OCI-LY7 (cell line): ENCODE measurements around the gene IRAK1. TPM values are rescaled to one million over a fixed set of nuclear protein-coding genes. Genes with fewer than 3 reads are reported as not detected.

Experiments
- BruUV-seq: library from RNA; stranded (reverse); fragments of 400-500 nt; replicated peaks from 2 replicates; lab custom pipeline; 2021; lab: Mats Ljungman, UMichigan
- CTCF ChIA-PET: fragments of 300-600 bp; sonication (Branson Sonifier 250); formaldehyde crosslinking; loops from one replicate; lab custom pipeline; 2022; ENCODE audit warnings: antibody characterized with exemption; ENCODE audit not compliant: unreplicated experiment; lab: Charles Lee
- POLR2A ChIA-PET: fragments of 300-600 bp; sonication (Branson Sonifier 250); formaldehyde crosslinking; loops from one replicate; lab custom pipeline; 2022; ENCODE audit warnings: antibody characterized with exemption; lab: Charles Lee
- DNase-seq: peaks from one replicate; pipeline ENCODE4 v3.0.0-alpha.2; 2015; ENCODE audit warnings: low spot score
- H2AFZ ChIP-seq: fragments of 200-600 bp; sonication (generic), shearing (Covaris generic); 2 replicates; pipeline ENCODE4 v1.6.1; 2014; ENCODE audit warnings: mild to moderate bottlenecking, antibody characterized with exemption, low read length, moderate library complexity
- H3K27ac ChIP-seq: fragments of 200-600 bp; sonication (generic); 2 replicates; pipeline ENCODE4 v1.5.1; 2014; ENCODE audit warnings: mixed run types, low read depth, mild to moderate bottlenecking, moderate library complexity, low read length, inconsistent platforms; ENCODE audit not compliant: poor library complexity, severe bottlenecking
- H3K36me3 ChIP-seq: fragments of 200-600 bp; sonication (generic); 2 replicates; pipeline ENCODE4 v1.6.1; 2014; ENCODE audit warnings: mild to moderate bottlenecking, antibody characterized with exemption, low read length, moderate library complexity, mixed read lengths; ENCODE audit not compliant: insufficient read depth
- H3K4me1 ChIP-seq: fragments of 200-600 bp; sonication (generic); 2 replicates; pipeline ENCODE4 v1.5.1; 2014; ENCODE audit warnings: mild to moderate bottlenecking, low read length; ENCODE audit not compliant: insufficient read depth, poor library complexity, severe bottlenecking
- H3K4me2 ChIP-seq: fragments of 200-600 bp; sonication (generic); 2 replicates; pipeline ENCODE4 v1.6.1; 2014; ENCODE audit warnings: mild to moderate bottlenecking, low read length
- H3K4me3 ChIP-seq: fragments of 200-600 bp; sonication (generic); 2 replicates; pipeline ENCODE4 v1.5.1; 2014; ENCODE audit warnings: mild to moderate bottlenecking, low read depth, low read length; ENCODE audit not compliant: poor library complexity, severe bottlenecking
- H3K79me2 ChIP-seq: fragments of 200-600 bp; sonication (generic); 2 replicates; pipeline ENCODE4 v1.6.1; 2016; ENCODE audit warnings: low read depth, mild to moderate bottlenecking, low read length, moderate library complexity, mixed read lengths; ENCODE audit not compliant: insufficient read depth
- H3K9me2 ChIP-seq: fragments of 200-600 bp; sonication (generic); 2 replicates; pipeline ENCODE4 v1.6.1; 2016; ENCODE audit warnings: mild to moderate bottlenecking, low read length, mixed read lengths; ENCODE audit not compliant: insufficient read depth
- H3K9me3 ChIP-seq: fragments of 200-600 bp; sonication (generic); 2 replicates; pipeline ENCODE4 v1.6.1; 2014; ENCODE audit warnings: mild to moderate bottlenecking, mixed run types, low read length, mixed read lengths
- H4K20me1 ChIP-seq: fragments of 200-600 bp; sonication (generic); 2 replicates; pipeline ENCODE4 v1.6.1; 2014; ENCODE audit warnings: mild to moderate bottlenecking, antibody characterized with exemption, low read length, moderate library complexity, mixed read lengths; ENCODE audit not compliant: insufficient read depth
- EZH2phosphoT487 ChIP-seq: fragments of 200-600 bp; sonication (generic); IDR thresholded peaks from 2 replicates; pipeline ENCODE4 v1.6.1; 2018; ENCODE audit warnings: low read depth, borderline replicate concordance, mild to moderate bottlenecking, mixed run types, antibody characterized with exemption, low read length, moderate library complexity, mixed read lengths
- intact Hi-C: fragments of 100-400 bp; cut with micrococcal nuclease; formaldehyde crosslinking; loops from one replicate; pipeline ENCODE4 v1.10.0; 2022; ENCODE audit not compliant: unreplicated experiment
- microRNA-seq: library from miRNA; unstranded; fragments of <30 nt; microRNA quantifications from one replicate; pipeline ENCODE4 v1.2.0, GENCODE V29; 2022; ENCODE audit warnings: borderline replicate concordance
- small RNA-seq: library from RNA; depleted of rRNA; stranded (forward); fragments of <200 nt; gene quantifications from one replicate; pipeline ENCODE3, GENCODE V24; 2014
- total RNA-seq, 2 experiments: library from RNA; depleted of rRNA in 1 of 2; stranded (reverse); fragments of >200 nt in 1 of 2; shearing (Covaris generic) in 1 of 2; gene quantifications; 2 replicates each; pipeline ENCODE4 v1.2.3, GENCODE V29; 2014 to 2022
- TF ChIP-seq, protein P1 (sequence below): fragments of 200-600 bp; sonication (generic); conservative IDR thresholded peaks from 2 replicates; pipeline ENCODE4 v1.5.1; 2014; ENCODE audit warnings: mild to moderate bottlenecking, antibody characterized with exemption, low read length, moderate library complexity, mixed read lengths

The IRAK1 gene
- total RNA-seq, 2 experiments from 2014 or later: 75.5 to 136 TPM

DNA sequence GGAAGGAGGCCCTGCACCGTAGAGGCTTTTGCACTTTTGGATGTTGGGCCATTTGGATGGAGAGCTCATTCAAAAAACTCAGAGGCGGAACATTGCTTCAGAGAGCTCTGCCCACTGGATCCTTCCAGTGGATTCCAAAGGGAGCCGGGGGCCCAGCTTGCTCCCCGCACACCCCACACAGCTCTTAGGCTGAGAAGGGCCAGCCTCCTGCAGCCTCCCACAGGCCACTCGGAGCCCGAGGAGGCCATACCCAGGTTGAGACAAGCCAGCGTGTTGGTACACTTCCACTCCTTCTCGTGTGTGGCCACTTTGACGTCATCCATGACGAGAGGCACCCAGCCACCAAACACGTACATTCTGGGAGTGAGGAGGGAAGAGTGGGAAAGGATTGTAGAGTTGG, 58.4 kb downstream of the IRAK1 start:
- intact Hi-C loops: no loop called here
- no peak for TF ChIP-seq EZH2phosphoT487
- H3K79me2 ChIP-seq: peaks cover 33% of the 10 kb centered on the region

DNA sequence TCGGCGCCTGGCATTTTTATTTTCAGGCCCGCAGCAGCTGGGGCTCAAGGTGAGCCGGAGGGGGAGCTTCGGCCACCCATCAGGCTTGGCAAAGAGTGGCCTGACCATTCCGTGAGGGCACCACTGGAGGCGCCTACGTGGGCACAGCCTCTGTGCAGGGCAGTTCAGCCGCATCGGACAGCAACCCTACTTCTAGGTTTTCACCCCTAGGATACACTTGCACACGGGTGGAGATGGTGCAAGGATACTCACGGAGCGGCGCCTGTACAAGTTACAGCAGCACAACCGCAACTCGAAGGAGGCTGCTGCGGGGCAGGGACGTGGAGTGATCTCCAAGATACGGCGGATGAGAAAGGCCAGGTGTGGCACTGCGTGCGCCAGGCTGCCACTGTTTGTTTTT, 58.9 kb downstream of the IRAK1 start:
- peaks cover 100% of the 10 kb centered on the region for H3K36me3 ChIP-seq
- H3K9me3 ChIP-seq: no peaks in the 10 kb centered on the region
- CTCF ChIA-PET: no interaction called here
- H3K4me2 ChIP-seq: no peak overlapping the region
- POLR2A ChIA-PET: no interaction called here
- H3K9me2 ChIP-seq: no peaks in the 10 kb centered on the region
- TF ChIP-seq, protein P1, sequence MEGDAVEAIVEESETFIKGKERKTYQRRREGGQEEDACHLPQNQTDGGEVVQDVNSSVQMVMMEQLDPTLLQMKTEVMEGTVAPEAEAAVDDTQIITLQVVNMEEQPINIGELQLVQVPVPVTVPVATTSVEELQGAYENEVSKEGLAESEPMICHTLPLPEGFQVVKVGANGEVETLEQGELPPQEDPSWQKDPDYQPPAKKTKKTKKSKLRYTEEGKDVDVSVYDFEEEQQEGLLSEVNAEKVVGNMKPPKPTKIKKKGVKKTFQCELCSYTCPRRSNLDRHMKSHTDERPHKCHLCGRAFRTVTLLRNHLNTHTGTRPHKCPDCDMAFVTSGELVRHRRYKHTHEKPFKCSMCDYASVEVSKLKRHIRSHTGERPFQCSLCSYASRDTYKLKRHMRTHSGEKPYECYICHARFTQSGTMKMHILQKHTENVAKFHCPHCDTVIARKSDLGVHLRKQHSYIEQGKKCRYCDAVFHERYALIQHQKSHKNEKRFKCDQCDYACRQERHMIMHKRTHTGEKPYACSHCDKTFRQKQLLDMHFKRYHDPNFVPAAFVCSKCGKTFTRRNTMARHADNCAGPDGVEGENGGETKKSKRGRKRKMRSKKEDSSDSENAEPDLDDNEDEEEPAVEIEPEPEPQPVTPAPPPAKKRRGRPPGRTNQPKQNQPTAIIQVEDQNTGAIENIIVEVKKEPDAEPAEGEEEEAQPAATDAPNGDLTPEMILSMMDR: no peak
- TF ChIP-seq EZH2phosphoT487: no peak
- DNase-seq: no peak
- H3K4me3 ChIP-seq: no peak overlapping the region
- H4K20me1 ChIP-seq: no peaks in the 10 kb centered on the region
- H3K4me1 ChIP-seq: peaks cover 4% of the 10 kb centered on the region
- H3K27ac ChIP-seq: no peak overlapping the region
- intact Hi-C loops: no loop called here
- peaks cover 28% of the 10 kb centered on the region for H3K79me2 ChIP-seq
- H2AFZ ChIP-seq: no peak overlapping the region
- BruUV-seq: no TSS peak

More for the DNA sequence above, 58.4 kb downstream of the IRAK1 start:
- ChIA-PET CTCF (no interaction called here), POLR2A (no interaction called here)
- no peak overlapping the region for H3K4me3 ChIP-seq
- no peak overlapping the region for H3K27ac ChIP-seq
- peaks cover 100% of the 10 kb centered on the region for H3K36me3 ChIP-seq
- H4K20me1 ChIP-seq: peaks cover 2% of the 10 kb centered on the region; the same call in 1 of the 2 replicates
- BruUV-seq: no TSS peak
- no peak overlapping the region for H2AFZ ChIP-seq
- H3K9me3 ChIP-seq: no peaks in the 10 kb centered on the region
- peaks cover 9% of the 10 kb centered on the region for H3K4me1 ChIP-seq
- H3K9me2 ChIP-seq: no peaks in the 10 kb centered on the region
- no peak for DNase-seq
- no peak overlapping the region for H3K4me2 ChIP-seq

Small RNAs within 50 kb of the gene (microRNA-seq; reads per million reads assigned to microRNA genes)
- gene MIR3202-1: not detected
- gene MIR3202-2: not detected
- gene MIR718: not detected

Small RNAs within 50 kb of the gene (small RNA-seq; reads per million reads assigned to genes)
- not detected for gene MIR3202-1

Other genes with a start within 250 kb of the IRAK1 start
- gene SRPK3, start 238.9 kb downstream of the IRAK1 start, total RNA-seq (2014; rRNA removed; shearing (Covaris generic)): not detected in 2 replicates
- not detected in 2 replicates for gene SRPK3, start 238.9 kb downstream of the IRAK1 start, total RNA-seq (2022)
- gene IDH3G, start 225.5 kb downstream of the IRAK1 start, total RNA-seq (2014; rRNA removed; shearing (Covaris generic)): 52.5 and 53.2 TPM in 2 replicates
- 47.5 and 51.8 TPM in 2 replicates for gene IDH3G, start 225.5 kb downstream of the IRAK1 start, total RNA-seq (2022)
- 121 and 165 TPM in 2 replicates for gene SSR4, start 225.2 kb downstream of the IRAK1 start, total RNA-seq (2014; rRNA removed; shearing (Covaris generic))
- gene SSR4, start 225.2 kb downstream of the IRAK1 start, total RNA-seq (2022): 156 and 186 TPM in 2 replicates
- gene PDZD4, start 189.4 kb downstream of the IRAK1 start, total RNA-seq (2014; rRNA removed; shearing (Covaris generic)): not detected in 2 replicates
- gene PDZD4, start 189.4 kb downstream of the IRAK1 start, total RNA-seq (2022): not detected in 2 replicates
- gene L1CAM, start 133.7 kb downstream of the IRAK1 start, total RNA-seq (2014; rRNA removed; shearing (Covaris generic)): not detected in 2 replicates
- gene L1CAM, start 133.7 kb downstream of the IRAK1 start, total RNA-seq (2022): not detected in 2 replicates
- 0.09 TPM in 1 of 2 replicates, not detected in the other for gene AVPR2, start 115.2 kb downstream of the IRAK1 start, total RNA-seq (2014; rRNA removed; shearing (Covaris generic))
- gene AVPR2, start 115.2 kb downstream of the IRAK1 start, total RNA-seq (2022): 0.46 TPM in 1 of 2 replicates, not detected in the other
- gene ARHGAP4, start 93.6 kb downstream of the IRAK1 start, total RNA-seq (2014; rRNA removed; shearing (Covaris generic)): 126 and 127 TPM in 2 replicates
- 119 and 128 TPM in 2 replicates for gene ARHGAP4, start 93.6 kb downstream of the IRAK1 start, total RNA-seq (2022)
- 77.5 and 82.7 TPM in 2 replicates for gene NAA10, start 84.9 kb downstream of the IRAK1 start, total RNA-seq (2014; rRNA removed; shearing (Covaris generic))
- gene NAA10, start 84.9 kb downstream of the IRAK1 start, total RNA-seq (2022): 90.5 and 105 TPM in 2 replicates
- 2.8 and 3.6 TPM in 2 replicates for gene RENBP, start 75.3 kb downstream of the IRAK1 start, total RNA-seq (2014; rRNA removed; shearing (Covaris generic))
- 6.2 and 6.8 TPM in 2 replicates for gene RENBP, start 75.3 kb downstream of the IRAK1 start, total RNA-seq (2022)
- 51.9 and 64.2 TPM in 2 replicates for gene HCFC1, start 48.1 kb downstream of the IRAK1 start, total RNA-seq (2014; rRNA removed; shearing (Covaris generic))
- 134 TPM in 2 replicates for gene HCFC1, start 48.1 kb downstream of the IRAK1 start, total RNA-seq (2022)
- 0.85 and 1.4 TPM in 2 replicates for gene TMEM187, start 47.1 kb downstream of the IRAK1 start, total RNA-seq (2014; rRNA removed; shearing (Covaris generic))
- 3.2 and 4.5 TPM in 2 replicates for gene TMEM187, start 47.1 kb downstream of the IRAK1 start, total RNA-seq (2022)
- gene MECP2, start 77.8 kb upstream of the IRAK1 start, total RNA-seq (2014; rRNA removed; shearing (Covaris generic)): 31.2 and 45.8 TPM in 2 replicates
- 48.6 and 50.2 TPM in 2 replicates for gene MECP2, start 77.8 kb upstream of the IRAK1 start, total RNA-seq (2022)
- not detected in 2 replicates for gene OPN1LW, start 124.3 kb upstream of the IRAK1 start, total RNA-seq (2014; rRNA removed; shearing (Covaris generic))
- gene OPN1LW, start 124.3 kb upstream of the IRAK1 start, total RNA-seq (2022): not detected in 2 replicates
- gene OPN1MW, start 162.7 kb upstream of the IRAK1 start, total RNA-seq (2014; rRNA removed; shearing (Covaris generic)): not detected in 2 replicates
- not detected in 2 replicates for gene OPN1MW, start 162.7 kb upstream of the IRAK1 start, total RNA-seq (2022)
- not detected in 2 replicates for gene OPN1MW2, start 199.9 kb upstream of the IRAK1 start, total RNA-seq (2014; rRNA removed; shearing (Covaris generic))
- gene OPN1MW2, start 199.9 kb upstream of the IRAK1 start, total RNA-seq (2022): not detected in 2 replicates
- not detected in 2 replicates for gene OPN1MW3, start 237.7 kb upstream of the IRAK1 start, total RNA-seq (2014; rRNA removed; shearing (Covaris generic))
- not detected in 2 replicates for gene OPN1MW3, start 237.7 kb upstream of the IRAK1 start, total RNA-seq (2022)